Measurements from ENCODE around the gene ZNF81. TPM values are rescaled to one million over a fixed set of nuclear protein-coding genes. Genes with fewer than 3 reads are reported as not detected.
A peak's percentile ranks its signal among the peaks of the same experiment; 100 is the strongest.

ZNF81 gene
- total RNA-seq, 1 experiment from 2014 or later, result 4.4 TPM

GRCh38 chrX:47828984-47829383 is 7.7 kb upstream of the ZNF81 start:
- no TSS peak for BruUV-seq (replicated peaks)
- Histone ChIP-seq H4K20me1 (ENCODE audit: low read length) (no peaks in the 10 kb centered on the region), H3K9me3 (ENCODE audit: low read length) (no peaks in the 10 kb centered on the region), H3K9ac (ENCODE audit: low read length) (no peak overlapping the region), H3K9me2 (replicated peaks; ENCODE audit: low read length) (no peaks in the 10 kb centered on the region), H3F3A (ENCODE audit: low read length, unreplicated experiment) (no peaks in the 10 kb centered on the region), H3K36me3 (ENCODE audit: low read depth, low read length) (no peaks in the 10 kb centered on the region), H3K4me3 (ENCODE audit: low read length) (no peak overlapping the region), H3K27ac (ENCODE audit: low read length) (no peak overlapping the region), H3K4me2 (ENCODE audit: low read length) (no peak overlapping the region), H3K79me2 (ENCODE audit: low read length) (no peaks in the 10 kb centered on the region), H3K4me1 (ENCODE audit: insufficient read depth, low read length) (no peaks in the 10 kb centered on the region), H2AFZ (ENCODE audit: low read length) (no peak overlapping the region), H3K27me3 (ENCODE audit: low read length) (no peaks in the 10 kb centered on the region)
- CTCF ChIA-PET, result no interaction called here
- POLR2A ChIA-PET (ENCODE audit: unreplicated experiment), result no interaction called here
- ATAC-seq, result no peak
- TF ChIP-seq EZH2 (IDR thresholded peaks at IDR 0.05; ENCODE audit: low read length, unreplicated experiment) (no peak), CTCF (conservative IDR thresholded peaks at IDR 0.05; ENCODE audit: low read depth, low read length) (no peak), EZH2phosphoT487 (IDR thresholded peaks at IDR 0.05; ENCODE audit: borderline replicate concordance, low read length) (no peak)
- DNase-seq, result no peak
- intact Hi-C loops (cut with micrococcal nuclease), result no loop called here

- Histone ChIP-seq H3K79me2 (ENCODE audit: low read length) (no peaks in the 10 kb centered on the region), H3K4me1 (ENCODE audit: insufficient read depth, low read length) (peaks cover 8% of the 10 kb centered on the region), H3K27ac (ENCODE audit: low read length) (no peak overlapping the region), H3K4me3 (ENCODE audit: low read length) (no peak overlapping the region), H3K9me3 (ENCODE audit: low read length) (no peaks in the 10 kb centered on the region), H3K27me3 (ENCODE audit: low read length) (no peaks in the 10 kb centered on the region), H3F3A (ENCODE audit: low read length, unreplicated experiment) (no peaks in the 10 kb centered on the region), H4K20me1 (ENCODE audit: low read length) (no peaks in the 10 kb centered on the region), H3K9ac (ENCODE audit: low read length) (no peak overlapping the region), H3K9me2 (replicated peaks; ENCODE audit: low read length) (no peaks in the 10 kb centered on the region), H3K4me2 (ENCODE audit: low read length) (no peak overlapping the region), H3K36me3 (ENCODE audit: low read depth, low read length) (no peaks in the 10 kb centered on the region), H2AFZ (ENCODE audit: low read length) (no peak overlapping the region)
- ChIA-PET POLR2A (ENCODE audit: unreplicated experiment) (no interaction called here), CTCF (no interaction called here)
- DNase-seq (peak; percentile 73), ATAC-seq (peak; percentile 39)
- intact Hi-C loops (cut with micrococcal nuclease), result loop anchor here (1.0 kb wide), 1 partner anchor 195 kb away; no protein-coding TSS in a partner anchor
- no TSS peak for BruUV-seq (replicated peaks)
- no peak for TF ChIP-seq EZH2phosphoT487 (IDR thresholded peaks at IDR 0.05; ENCODE audit: borderline replicate concordance, low read length)
- peak; percentile 73 for TF ChIP-seq CTCF (conservative IDR thresholded peaks at IDR 0.05; ENCODE audit: low read depth, low read length)
These were observed 4.9 kb upstream of the ZNF81 start for GRCh38 chrX:47831788-47832187.

GRCh38 chrX:47838361-47838760 is 1.7 kb downstream of the ZNF81 start:
- Histone ChIP-seq H3K4me2 (ENCODE audit: low read length) (peak overlapping the region; percentile 94), H3F3A (ENCODE audit: low read length, unreplicated experiment) (no peaks in the 10 kb centered on the region), H3K27me3 (ENCODE audit: low read length) (no peaks in the 10 kb centered on the region), H3K9ac (ENCODE audit: low read length) (no peak overlapping the region), H3K9me2 (replicated peaks; ENCODE audit: low read length) (no peaks in the 10 kb centered on the region), H3K9me3 (ENCODE audit: low read length) (no peaks in the 10 kb centered on the region), H3K79me2 (ENCODE audit: low read length) (peaks cover 26% of the 10 kb centered on the region), H3K4me1 (ENCODE audit: insufficient read depth, low read length) (peaks cover 12% of the 10 kb centered on the region), H3K36me3 (ENCODE audit: low read depth, low read length) (no peaks in the 10 kb centered on the region), H2AFZ (ENCODE audit: low read length) (no peak overlapping the region), H4K20me1 (ENCODE audit: low read length) (no peaks in the 10 kb centered on the region), H3K27ac (ENCODE audit: low read length) (no peak overlapping the region), H3K4me3 (ENCODE audit: low read length) (no peak overlapping the region)
- TF ChIP-seq CTCF (conservative IDR thresholded peaks at IDR 0.05; ENCODE audit: low read depth, low read length), result no peak
- no peak for TF ChIP-seq EZH2 (IDR thresholded peaks at IDR 0.05; ENCODE audit: low read length, unreplicated experiment)
- TF ChIP-seq EZH2phosphoT487 (IDR thresholded peaks at IDR 0.05; ENCODE audit: borderline replicate concordance, low read length), result no peak
- BruUV-seq (replicated peaks), result no TSS peak
- DNase-seq (no peak), ATAC-seq (no peak)
- ChIA-PET POLR2A (ENCODE audit: unreplicated experiment) (no interaction called here), CTCF (no interaction called here)
- intact Hi-C loops (cut with micrococcal nuclease), result no loop called here

Measured in PC-3 (cell line).